SK-N-SH (cell line): ENCODE data around the gene TUT4.

Source experiments
- JUND ChIP-seq: IDR thresholded peaks from 2 replicates; pipeline ENCODE4 v1.4.0; 2012
- POLR2AphosphoS5 ChIP-seq: IDR thresholded peaks from 2 replicates; pipeline ENCODE4 v1.6.1; 2012; ENCODE audit warnings: low read depth, low read length
- RFX5 ChIP-seq: IDR thresholded peaks from 2 replicates; pipeline ENCODE4 v1.6.1; 2012; ENCODE audit warnings: mild to moderate bottlenecking, improper control_type of control experiment, low read length
- RXRA ChIP-seq: IDR thresholded peaks from 2 replicates; pipeline ENCODE4 v1.4.0; 2012; ENCODE audit warnings: low read depth, mild to moderate bottlenecking, borderline replicate concordance
- SMC3 ChIP-seq: IDR thresholded peaks from 2 replicates; pipeline ENCODE4 v1.6.1; 2012; ENCODE audit warnings: low read depth, low read length, improper control_type of control experiment
- TF ChIP-seq, protein P1 (sequence below): fragments of 200-600 bp; sonication (generic); IDR thresholded peaks from 2 replicates; pipeline ENCODE4 v1.6.1; 2017; ENCODE audit warnings: antibody characterized with exemption, mild to moderate bottlenecking, moderate library complexity
- TF ChIP-seq, protein P2 (sequence below): IDR thresholded peaks from 2 replicates; pipeline ENCODE4 v1.4.0; 2012; ENCODE audit warnings: low read depth, borderline replicate concordance
- TF ChIP-seq, protein P3 (sequence below): IDR thresholded peaks from 2 replicates; pipeline ENCODE4 v1.6.1; 2012; ENCODE audit warnings: mild to moderate bottlenecking, low read depth, low read length, moderate library complexity
- TF ChIP-seq, protein P4 (sequence below): IDR thresholded peaks from 2 replicates; pipeline ENCODE4 v1.4.0; 2012; ENCODE audit warnings: low read depth, borderline replicate concordance
- TF ChIP-seq, protein P5 (sequence below): IDR thresholded peaks from 2 replicates; pipeline ENCODE4 v1.4.0; 2012; ENCODE audit warnings: low read depth
- TF ChIP-seq, protein P6 (sequence below): fragments of 150-350 bp; IDR thresholded peaks from 2 replicates; pipeline ENCODE4 v1.6.1; 2017; ENCODE audit warnings: antibody characterized with exemption, low read length, low read depth, borderline replicate concordance

DNA sequence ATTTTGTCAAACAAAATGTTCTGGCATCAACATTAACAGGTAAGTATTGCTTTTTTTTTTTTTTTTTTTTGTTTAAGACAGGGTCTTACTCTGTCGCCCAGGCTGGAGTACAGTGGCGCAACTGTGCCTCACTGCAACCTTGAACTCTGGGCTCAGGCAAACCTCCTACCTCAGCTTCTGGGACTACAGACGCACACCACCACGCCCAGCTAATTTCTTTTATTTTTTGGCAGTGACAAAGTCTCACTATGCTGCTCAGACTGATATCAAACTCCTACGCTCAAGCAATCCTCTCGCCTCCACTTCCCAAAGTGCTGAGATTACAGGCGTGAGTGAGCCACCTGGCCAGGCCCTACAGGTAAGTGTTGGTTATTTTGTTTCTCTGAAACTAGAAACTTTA lies 2.4 kb downstream of the TUT4 start:
- no peak for TF ChIP-seq RFX5
- TF ChIP-seq, protein P1, sequence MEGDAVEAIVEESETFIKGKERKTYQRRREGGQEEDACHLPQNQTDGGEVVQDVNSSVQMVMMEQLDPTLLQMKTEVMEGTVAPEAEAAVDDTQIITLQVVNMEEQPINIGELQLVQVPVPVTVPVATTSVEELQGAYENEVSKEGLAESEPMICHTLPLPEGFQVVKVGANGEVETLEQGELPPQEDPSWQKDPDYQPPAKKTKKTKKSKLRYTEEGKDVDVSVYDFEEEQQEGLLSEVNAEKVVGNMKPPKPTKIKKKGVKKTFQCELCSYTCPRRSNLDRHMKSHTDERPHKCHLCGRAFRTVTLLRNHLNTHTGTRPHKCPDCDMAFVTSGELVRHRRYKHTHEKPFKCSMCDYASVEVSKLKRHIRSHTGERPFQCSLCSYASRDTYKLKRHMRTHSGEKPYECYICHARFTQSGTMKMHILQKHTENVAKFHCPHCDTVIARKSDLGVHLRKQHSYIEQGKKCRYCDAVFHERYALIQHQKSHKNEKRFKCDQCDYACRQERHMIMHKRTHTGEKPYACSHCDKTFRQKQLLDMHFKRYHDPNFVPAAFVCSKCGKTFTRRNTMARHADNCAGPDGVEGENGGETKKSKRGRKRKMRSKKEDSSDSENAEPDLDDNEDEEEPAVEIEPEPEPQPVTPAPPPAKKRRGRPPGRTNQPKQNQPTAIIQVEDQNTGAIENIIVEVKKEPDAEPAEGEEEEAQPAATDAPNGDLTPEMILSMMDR, result no peak
- TF ChIP-seq, protein P2, sequence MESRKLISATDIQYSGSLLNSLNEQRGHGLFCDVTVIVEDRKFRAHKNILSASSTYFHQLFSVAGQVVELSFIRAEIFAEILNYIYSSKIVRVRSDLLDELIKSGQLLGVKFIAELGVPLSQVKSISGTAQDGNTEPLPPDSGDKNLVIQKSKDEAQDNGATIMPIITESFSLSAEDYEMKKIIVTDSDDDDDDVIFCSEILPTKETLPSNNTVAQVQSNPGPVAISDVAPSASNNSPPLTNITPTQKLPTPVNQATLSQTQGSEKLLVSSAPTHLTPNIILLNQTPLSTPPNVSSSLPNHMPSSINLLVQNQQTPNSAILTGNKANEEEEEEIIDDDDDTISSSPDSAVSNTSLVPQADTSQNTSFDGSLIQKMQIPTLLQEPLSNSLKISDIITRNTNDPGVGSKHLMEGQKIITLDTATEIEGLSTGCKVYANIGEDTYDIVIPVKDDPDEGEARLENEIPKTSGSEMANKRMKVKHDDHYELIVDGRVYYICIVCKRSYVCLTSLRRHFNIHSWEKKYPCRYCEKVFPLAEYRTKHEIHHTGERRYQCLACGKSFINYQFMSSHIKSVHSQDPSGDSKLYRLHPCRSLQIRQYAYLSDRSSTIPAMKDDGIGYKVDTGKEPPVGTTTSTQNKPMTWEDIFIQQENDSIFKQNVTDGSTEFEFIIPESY, result no peak
- TF ChIP-seq SMC3, result no peak
- no peak for TF ChIP-seq JUND
- TF ChIP-seq, protein P3, sequence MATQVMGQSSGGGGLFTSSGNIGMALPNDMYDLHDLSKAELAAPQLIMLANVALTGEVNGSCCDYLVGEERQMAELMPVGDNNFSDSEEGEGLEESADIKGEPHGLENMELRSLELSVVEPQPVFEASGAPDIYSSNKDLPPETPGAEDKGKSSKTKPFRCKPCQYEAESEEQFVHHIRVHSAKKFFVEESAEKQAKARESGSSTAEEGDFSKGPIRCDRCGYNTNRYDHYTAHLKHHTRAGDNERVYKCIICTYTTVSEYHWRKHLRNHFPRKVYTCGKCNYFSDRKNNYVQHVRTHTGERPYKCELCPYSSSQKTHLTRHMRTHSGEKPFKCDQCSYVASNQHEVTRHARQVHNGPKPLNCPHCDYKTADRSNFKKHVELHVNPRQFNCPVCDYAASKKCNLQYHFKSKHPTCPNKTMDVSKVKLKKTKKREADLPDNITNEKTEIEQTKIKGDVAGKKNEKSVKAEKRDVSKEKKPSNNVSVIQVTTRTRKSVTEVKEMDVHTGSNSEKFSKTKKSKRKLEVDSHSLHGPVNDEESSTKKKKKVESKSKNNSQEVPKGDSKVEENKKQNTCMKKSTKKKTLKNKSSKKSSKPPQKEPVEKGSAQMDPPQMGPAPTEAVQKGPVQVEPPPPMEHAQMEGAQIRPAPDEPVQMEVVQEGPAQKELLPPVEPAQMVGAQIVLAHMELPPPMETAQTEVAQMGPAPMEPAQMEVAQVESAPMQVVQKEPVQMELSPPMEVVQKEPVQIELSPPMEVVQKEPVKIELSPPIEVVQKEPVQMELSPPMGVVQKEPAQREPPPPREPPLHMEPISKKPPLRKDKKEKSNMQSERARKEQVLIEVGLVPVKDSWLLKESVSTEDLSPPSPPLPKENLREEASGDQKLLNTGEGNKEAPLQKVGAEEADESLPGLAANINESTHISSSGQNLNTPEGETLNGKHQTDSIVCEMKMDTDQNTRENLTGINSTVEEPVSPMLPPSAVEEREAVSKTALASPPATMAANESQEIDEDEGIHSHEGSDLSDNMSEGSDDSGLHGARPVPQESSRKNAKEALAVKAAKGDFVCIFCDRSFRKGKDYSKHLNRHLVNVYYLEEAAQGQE, result no peak
- TF ChIP-seq, protein P4, sequence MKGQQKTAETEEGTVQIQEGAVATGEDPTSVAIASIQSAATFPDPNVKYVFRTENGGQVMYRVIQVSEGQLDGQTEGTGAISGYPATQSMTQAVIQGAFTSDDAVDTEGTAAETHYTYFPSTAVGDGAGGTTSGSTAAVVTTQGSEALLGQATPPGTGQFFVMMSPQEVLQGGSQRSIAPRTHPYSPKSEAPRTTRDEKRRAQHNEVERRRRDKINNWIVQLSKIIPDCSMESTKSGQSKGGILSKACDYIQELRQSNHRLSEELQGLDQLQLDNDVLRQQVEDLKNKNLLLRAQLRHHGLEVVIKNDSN, result no peak
- no peak for TF ChIP-seq POLR2AphosphoS5
- TF ChIP-seq, protein P5, sequence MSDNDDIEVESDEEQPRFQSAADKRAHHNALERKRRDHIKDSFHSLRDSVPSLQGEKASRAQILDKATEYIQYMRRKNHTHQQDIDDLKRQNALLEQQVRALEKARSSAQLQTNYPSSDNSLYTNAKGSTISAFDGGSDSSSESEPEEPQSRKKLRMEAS, result no peak
- TF ChIP-seq RXRA, result no peak
- TF ChIP-seq, protein P6, sequence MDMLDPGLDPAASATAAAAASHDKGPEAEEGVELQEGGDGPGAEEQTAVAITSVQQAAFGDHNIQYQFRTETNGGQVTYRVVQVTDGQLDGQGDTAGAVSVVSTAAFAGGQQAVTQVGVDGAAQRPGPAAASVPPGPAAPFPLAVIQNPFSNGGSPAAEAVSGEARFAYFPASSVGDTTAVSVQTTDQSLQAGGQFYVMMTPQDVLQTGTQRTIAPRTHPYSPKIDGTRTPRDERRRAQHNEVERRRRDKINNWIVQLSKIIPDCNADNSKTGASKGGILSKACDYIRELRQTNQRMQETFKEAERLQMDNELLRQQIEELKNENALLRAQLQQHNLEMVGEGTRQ, result no peak
